OCI-LY3 (cell line): ENCODE measurements around the gene OPCML.

Experiments
- EZH2phosphoT487 ChIP-seq: fragments of 200-600 bp; shearing (Covaris generic); IDR thresholded peaks from 2 replicates; pipeline ENCODE4 v1.6.1; 2018; ENCODE audit warnings: antibody characterized with exemption, mixed run types, low read depth
- TF ChIP-seq, protein P1 (sequence below): fragments of 200-600, 300-600 bp; sonication (generic); IDR thresholded peaks from 2 replicates; pipeline ENCODE4 v1.5.1; 2014; ENCODE audit warnings: antibody characterized with exemption, low read length, low read depth

DNA sequence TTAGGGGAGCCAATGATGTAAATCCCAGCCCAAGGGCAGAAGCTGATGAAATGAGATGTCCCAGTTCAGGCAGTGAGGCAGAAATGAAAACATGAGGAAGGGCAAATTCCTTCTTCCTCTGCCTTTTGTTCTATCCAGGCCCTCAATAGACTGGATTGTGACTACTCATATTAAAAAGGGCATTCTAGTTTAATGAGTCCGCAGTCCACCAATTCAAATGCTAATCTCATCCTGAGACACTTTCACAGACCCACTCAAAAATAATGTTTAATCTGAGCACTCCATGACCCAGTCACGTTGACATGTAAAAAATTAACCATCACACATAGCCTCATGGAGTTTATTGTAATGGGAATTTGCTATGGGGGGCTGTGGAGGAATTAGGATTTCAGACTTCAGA lies 717.9 kb downstream of the OPCML start:
- TF ChIP-seq, protein P1, sequence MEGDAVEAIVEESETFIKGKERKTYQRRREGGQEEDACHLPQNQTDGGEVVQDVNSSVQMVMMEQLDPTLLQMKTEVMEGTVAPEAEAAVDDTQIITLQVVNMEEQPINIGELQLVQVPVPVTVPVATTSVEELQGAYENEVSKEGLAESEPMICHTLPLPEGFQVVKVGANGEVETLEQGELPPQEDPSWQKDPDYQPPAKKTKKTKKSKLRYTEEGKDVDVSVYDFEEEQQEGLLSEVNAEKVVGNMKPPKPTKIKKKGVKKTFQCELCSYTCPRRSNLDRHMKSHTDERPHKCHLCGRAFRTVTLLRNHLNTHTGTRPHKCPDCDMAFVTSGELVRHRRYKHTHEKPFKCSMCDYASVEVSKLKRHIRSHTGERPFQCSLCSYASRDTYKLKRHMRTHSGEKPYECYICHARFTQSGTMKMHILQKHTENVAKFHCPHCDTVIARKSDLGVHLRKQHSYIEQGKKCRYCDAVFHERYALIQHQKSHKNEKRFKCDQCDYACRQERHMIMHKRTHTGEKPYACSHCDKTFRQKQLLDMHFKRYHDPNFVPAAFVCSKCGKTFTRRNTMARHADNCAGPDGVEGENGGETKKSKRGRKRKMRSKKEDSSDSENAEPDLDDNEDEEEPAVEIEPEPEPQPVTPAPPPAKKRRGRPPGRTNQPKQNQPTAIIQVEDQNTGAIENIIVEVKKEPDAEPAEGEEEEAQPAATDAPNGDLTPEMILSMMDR = no peak
- no peak for TF ChIP-seq EZH2phosphoT487
